EH (cell line): ENCODE measurements around the gene NMBR.
A peak's percentile ranks its signal among the peaks of the same experiment; 100 is the strongest.
"Not testable (repeated sequence)": the region's sequence is repeated elsewhere in the genome, so short reads cannot be mapped to it uniquely, and the experiment has no call there.

Experiments
- DNase-seq: peaks from one replicate; pipeline ENCODE4 v3.0.0-alpha.2; 2015; ENCODE audit warnings: low read depth

Gene NMBR

GRCh38 chr6:142154336-142154735 is 7.4 kb upstream of the NMBR start:
- DNase-seq: no peak

- DNase-seq: no peak
Observed at GRCh38 chr6:142153196-142153595, 6.3 kb upstream of the NMBR start.

DNA sequence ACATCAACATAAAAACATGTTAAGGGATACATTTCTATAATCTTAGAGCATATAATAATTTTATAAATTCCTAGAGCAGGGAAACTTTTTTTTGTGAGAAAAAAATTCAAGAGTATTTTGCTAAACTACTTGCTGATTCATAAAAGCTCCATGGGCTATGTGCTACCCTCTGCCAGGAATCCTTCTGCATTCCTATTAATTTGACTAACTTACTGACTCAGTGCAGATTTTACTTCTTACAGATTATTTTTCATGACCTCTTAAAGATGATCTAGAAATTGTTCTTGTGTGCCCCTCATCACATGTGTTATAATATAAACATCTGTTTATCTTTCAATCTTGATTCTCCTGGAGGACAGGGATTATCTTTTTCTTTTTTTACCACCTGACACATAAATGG is 5.8 kb upstream of the NMBR start:
- peak; percentile 82 for DNase-seq

DNA sequence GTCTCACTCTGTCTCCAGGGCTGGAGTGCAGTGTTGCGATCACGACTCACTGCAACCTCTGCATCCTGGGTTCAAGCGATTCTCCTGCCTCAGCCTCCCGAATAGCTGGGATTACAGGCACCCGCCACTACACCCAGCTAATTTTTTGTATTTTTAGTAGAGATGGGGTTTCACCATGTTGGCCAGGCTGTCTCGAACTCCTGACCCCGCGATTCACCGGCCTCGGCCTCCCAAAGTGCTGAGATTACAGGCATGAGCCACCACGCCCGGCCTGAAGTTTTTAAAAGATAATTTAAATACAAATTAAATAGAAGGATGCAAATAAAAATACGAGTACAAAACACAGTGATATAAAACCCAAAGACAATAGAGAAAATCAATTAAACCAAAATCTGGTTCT is 5.4 kb downstream of the NMBR start:
- DNase-seq: not testable (repeated sequence)

- DNase-seq: no peak
Observed at GRCh38 chr6:142138876-142139275, 8.0 kb downstream of the NMBR start.

GRCh38 chr6:142132625-142133024 is 14.3 kb downstream of the NMBR start, which contains the start of gene GJE1:
Gene GJE1, plus strand, starts transcription at chr6:142132925. Its CDS starts 234 bp downstream, at chr6:142133159.
- DNase-seq: no peak

- DNase-seq: no peak
Observed at GRCh38 chr6:142130814-142131213, 16.1 kb downstream of the NMBR start.

GRCh38 chr6:142121342-142121741 is 25.6 kb downstream of the NMBR start:
- no peak for DNase-seq

DNA sequence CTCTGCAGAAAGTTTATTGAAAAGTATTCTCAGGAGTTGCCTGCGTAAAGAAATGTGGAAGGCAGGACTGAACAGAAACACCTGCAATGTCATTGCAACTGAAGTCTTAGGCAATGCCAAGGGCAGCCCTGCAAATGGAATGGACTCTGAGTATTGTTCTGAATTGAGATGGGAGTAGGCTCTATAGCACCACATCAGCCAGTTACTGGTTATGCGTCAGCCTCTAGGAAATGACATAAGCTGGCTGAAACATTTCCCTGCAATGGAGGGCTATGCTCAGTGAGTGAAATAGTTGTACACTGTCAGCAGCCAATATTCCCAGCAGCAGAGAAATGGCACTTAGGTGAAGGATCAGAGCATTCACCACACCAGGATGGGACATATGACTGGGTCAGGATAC is 28.0 kb downstream of the NMBR start:
- no peak for DNase-seq

DNA sequence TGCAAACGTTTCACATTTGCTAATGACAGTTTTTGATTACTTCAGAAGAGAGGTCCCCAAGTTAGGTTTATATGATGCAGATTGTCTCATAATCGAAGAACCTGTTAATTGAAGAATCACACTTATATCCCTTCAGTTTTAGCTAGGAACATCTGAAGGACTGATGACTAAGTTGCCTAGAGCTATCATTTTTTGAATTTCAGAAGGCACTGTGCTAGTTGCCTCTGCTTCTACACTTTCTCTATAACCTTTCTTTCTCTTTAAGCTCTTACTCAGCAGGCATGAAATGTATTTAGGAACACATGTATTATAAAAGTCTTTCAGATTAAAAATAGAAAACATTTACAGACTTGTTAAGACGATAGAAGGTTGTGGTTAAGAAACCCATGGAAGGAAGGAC is 28.6 kb downstream of the NMBR start:
- DNase-seq: peak; percentile 22

GRCh38 chr6:142117366-142117765 is 29.6 kb downstream of the NMBR start:
- no peak for DNase-seq

- peak; percentile 75 for DNase-seq
Observed at GRCh38 chr6:142112451-142113061, 34.4 kb downstream of the NMBR start.

DNA sequence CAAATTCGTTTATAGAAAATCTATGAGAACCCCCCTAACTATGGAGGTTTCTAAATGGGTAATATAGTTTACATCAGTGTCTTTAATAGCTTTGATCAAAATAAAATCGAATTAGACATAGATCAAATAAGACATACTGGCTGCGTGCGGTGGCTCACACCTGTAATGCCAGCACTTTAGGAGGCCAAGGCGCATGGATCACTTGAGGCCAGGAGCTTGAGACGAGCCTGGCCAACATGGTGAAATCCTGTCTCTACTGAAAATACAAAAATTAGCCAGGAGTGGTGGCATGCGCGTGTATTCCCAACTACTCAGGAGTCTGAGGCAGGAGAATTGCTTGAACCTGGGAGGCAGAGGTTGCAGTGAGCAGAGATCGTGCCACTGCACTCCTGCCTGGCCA is 36.1 kb downstream of the NMBR start:
- not testable (repeated sequence) for DNase-seq

DNA sequence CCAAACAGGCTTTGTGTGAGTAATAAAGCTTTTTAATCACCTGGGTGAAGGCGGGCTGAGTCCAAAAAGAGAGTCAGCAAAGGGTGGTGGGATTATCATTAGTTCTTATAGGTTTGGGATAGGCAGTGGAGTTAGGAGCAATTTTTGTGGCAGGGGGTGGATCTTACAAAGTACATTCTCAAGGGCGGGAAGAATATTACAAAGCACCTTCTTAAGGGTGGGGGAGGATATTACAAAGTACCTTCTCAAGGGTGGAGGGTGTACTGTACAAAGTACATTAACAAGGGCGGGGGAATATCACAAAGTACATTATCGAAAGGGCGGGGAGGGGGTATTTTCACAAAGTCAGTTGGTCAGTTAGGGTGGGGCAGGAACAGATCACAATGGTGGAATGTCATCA is 42.1 kb downstream of the NMBR start:
- not testable (repeated sequence) for DNase-seq

DNA sequence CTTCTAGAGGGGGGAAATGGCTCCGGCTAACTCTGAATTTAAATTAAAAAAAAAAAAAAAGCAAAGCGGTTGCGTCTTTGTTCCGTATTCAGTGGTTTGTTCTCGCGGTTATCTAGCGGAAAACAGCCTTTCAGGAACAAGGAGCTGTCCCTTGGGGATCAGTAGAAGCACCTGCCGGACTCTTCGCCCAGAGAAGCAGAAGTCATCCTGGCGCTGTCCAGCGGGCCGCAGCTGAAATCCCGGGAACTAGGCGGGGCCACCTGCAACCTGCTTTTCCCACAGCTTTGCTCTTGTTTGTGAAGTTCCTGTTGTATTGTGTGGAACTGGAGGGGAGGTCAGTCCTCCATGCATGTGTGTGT is 58.1 kb downstream of the NMBR start:
- DNase-seq: peak; percentile 67

DNA sequence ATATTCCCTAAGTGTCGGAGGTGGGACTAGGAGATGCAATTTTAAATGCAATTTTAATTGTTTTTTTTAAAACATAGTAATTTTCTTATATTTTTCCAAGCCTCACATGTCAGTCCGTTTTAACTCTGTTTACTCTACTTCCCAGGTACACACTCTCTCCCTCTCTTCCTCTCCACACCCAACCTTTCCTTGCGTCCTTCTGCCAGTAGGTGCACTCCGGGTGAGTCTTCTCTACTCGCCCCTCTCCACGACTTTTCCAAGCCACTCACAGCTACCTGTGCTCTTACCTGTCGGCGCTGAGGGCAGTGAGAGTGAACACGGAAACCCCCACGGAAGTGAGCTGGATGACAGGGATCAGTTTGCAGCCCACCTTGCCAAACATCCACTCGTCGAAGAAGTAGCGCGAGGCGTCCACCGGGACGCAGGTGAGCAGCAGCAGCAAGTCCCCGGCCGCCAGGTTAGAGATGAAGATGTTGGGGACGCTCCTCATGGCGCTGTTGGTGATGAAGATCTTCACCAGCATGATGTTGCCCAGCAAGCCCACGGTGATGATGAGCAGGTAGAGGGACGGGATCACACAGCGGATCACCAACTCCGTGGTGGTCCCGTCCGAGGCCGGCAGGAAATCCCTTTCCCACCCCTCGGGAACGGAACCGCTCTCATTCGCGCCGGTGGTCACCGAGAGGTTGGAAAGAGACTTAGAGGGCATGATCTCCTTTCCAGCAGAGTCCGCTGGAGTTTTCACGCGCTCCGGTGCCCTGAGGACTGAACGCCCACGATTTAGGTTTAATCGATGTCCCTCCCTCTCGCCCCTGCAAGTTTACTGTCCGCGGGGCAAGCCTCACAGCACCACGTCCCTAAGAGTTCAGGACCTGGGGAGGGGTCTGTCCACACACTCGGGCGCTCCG is 58.7 kb downstream of the NMBR start:
- DNase-seq: no peak

DNA sequence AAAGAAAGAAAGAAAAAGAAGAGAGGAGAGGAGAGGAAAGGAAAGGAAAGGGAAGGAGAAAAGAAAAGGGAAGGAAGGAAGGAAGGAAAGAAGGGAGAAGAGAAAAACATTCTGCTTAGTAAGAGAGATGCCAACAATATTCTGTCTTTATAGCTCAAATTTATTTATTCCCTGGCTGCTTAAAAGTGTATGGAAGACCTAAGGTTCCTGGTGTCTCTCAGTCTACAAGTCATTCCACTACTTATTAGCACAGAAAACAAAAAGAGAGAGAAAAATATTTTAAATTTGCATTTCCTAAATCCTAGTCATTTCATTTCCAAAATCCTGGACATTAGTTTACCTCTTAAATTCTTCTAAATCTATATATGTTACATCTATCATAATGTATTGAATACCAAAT is 67.8 kb downstream of the NMBR start:
- no peak for DNase-seq

GRCh38 chr6:142075516-142076101 is 71.3 kb downstream of the NMBR start:
- no peak for DNase-seq

DNA sequence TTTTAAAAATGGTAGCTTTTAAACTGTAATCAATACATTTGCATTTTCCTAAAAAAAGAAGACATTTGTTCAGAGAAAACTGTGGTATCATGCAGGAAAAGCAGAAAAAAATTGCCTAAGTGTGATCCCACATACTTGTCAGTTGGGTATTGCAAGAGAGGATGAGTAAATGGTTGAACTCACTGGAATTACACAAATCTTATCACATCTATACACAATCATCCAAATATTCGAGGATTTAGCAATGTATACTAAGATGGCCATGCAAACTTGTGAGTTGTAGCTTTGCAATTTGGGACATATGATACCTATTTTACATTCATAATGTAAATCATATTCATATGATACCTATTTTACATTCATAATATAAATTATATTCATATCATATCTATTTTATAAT is 72.4 kb downstream of the NMBR start:
- DNase-seq: no peak

GRCh38 chr6:142071981-142072380 is 74.9 kb downstream of the NMBR start:
- DNase-seq: peak; percentile 5

DNA sequence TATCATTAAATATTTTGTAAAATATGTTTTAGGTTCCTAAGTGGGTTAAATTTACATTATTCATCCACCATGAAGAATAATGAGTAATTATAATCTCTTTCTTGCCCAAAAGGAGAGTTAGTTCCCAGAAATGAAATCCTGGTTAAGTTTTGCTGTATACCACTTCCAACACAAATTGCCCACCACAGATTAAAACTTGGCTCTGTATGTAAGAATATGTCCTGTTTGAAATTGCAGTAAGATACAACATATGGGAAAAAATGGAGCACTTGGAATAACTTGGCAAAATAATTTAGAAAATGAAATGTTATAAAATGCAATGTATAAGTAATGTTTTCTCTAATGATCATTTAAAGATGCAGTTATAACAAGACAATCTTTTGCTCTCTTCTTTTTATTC is 78.5 kb downstream of the NMBR start:
- no peak for DNase-seq

- DNase-seq: not testable (repeated sequence)
Observed at GRCh38 chr6:142062861-142063260, 84.1 kb downstream of the NMBR start.
